Measurements from ENCODE around the gene ABCC4. TPM values are rescaled to one million over a fixed set of nuclear protein-coding genes. Genes with fewer than 3 reads are reported as not detected.

Gene ABCC4
- total and polyA plus RNA-seq, 4 donors = 9.4 to 25.5 (median 16.0) TPM

DNA sequence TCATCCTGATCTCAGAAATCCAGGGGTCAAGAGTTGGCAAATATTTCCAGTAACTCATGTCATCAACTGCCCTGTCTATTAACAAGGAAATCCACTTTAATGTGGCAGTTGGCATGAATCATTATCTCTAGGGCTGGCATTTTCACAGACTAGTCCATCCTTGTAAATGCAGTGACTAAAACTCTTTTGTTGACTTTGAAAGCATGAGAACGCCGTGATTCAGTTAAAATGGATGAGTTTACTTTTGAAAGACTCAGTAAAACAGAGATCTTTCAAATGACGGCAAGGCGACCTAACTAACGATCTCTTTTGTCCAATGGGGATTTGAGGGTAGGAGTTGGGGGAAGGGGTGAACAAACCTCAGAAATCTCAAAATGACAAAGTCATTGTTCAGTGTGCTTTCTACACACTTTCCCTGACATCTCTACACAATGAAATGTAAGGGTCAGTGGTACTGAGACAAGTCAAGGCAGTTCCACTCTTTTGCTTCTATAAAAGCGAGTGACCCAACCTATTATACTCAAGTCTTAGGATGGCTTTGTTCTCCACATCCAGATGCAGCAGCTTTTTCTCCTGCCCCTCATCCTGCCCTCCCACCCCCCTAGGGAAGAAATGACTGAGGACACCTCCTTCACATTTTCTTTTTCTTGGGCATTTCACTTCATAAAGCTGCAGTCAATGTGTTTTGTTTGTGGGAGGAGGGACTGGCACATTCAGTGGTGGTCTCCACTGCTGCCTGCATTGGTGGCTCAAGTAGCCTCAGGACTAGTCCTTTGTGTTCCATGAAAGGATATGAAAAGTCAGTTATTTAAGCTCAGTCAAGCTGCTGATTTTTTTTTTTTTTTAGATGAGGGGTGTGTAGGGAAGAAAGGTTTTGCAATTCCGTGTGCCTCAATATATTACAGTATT is 200.5 kb downstream of the ABCC4 start:
- H3K36me3 ChIP-seq (ENCODE audit: control insufficient read depth, insufficient read depth, low read length) = no peaks in the 10 kb centered on the region
- no peaks in the 10 kb centered on the region for H3K4me1 ChIP-seq (ENCODE audit: control insufficient read depth, insufficient read depth, low read length)
- H3K4me3 ChIP-seq (ENCODE audit: low read depth, low read length) = no peak overlapping the region
- H3K9me3 ChIP-seq (ENCODE audit: control insufficient read depth, insufficient read depth, low read length) = peaks cover 2% of the 10 kb centered on the region
- no peak overlapping the region for H3K27ac ChIP-seq (ENCODE audit: low read depth, low read length)
- WGBS (ENCODE audit: insufficient coverage) = 53% methylated on average over 4 of the region's 7 CpGs
- no peak for DNase-seq (ENCODE audit: low read depth in 4 of 6, low spot score in 6 of 6)
- no peaks in the 10 kb centered on the region for H3K27me3 ChIP-seq (ENCODE audit: control insufficient read depth, insufficient read depth, low read length)

DNA sequence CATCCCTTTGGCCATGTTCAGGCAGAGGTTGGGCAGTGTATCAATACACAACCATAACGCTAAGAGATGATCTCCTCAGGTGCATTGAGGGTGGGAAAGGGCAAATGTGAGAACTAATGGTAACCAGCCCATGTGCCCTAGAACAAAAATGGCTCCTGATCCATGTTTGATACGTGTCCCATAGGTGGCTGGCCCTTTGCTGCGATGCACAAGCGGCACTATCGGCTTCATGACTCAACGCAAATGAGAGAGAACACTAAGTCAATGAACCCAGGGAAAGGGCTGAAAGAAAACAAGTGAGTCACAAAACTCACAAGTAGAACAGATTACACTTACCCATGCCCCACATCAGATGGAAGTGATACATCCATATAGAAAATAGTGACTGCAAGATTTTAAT is 201.7 kb downstream of the ABCC4 start:
- Histone ChIP-seq H3K27me3 (ENCODE audit: control insufficient read depth, insufficient read depth, low read length) (no peaks in the 10 kb centered on the region), H3K4me3 (ENCODE audit: low read depth, low read length) (no peak overlapping the region), H3K4me1 (ENCODE audit: control insufficient read depth, insufficient read depth, low read length) (no peaks in the 10 kb centered on the region), H3K9me3 (ENCODE audit: control insufficient read depth, insufficient read depth, low read length) (peaks cover 2% of the 10 kb centered on the region), H3K36me3 (ENCODE audit: control insufficient read depth, insufficient read depth, low read length) (no peaks in the 10 kb centered on the region), H3K27ac (ENCODE audit: low read depth, low read length) (no peak overlapping the region)
- no peak for DNase-seq (ENCODE audit: low read depth in 4 of 6, low spot score in 6 of 6)
- WGBS (ENCODE audit: insufficient coverage) = 100% methylated on average over 6 of the region's 6 CpGs

GRCh38 chr13:95098916-95099315 is 202.3 kb downstream of the ABCC4 start:
- peaks cover 2% of the 10 kb centered on the region for H3K9me3 ChIP-seq (ENCODE audit: control insufficient read depth, insufficient read depth, low read length)
- no peak for DNase-seq (ENCODE audit: low read depth in 4 of 6, low spot score in 6 of 6)
- no peaks in the 10 kb centered on the region for H3K4me1 ChIP-seq (ENCODE audit: control insufficient read depth, insufficient read depth, low read length)
- WGBS (ENCODE audit: insufficient coverage) = no CpG with 5 or more reads among the region's 2 CpGs
- H3K4me3 ChIP-seq (ENCODE audit: low read depth, low read length) = no peak overlapping the region
- no peaks in the 10 kb centered on the region for H3K27me3 ChIP-seq (ENCODE audit: control insufficient read depth, insufficient read depth, low read length)
- H3K36me3 ChIP-seq (ENCODE audit: control insufficient read depth, insufficient read depth, low read length) = no peaks in the 10 kb centered on the region
- no peak overlapping the region for H3K27ac ChIP-seq (ENCODE audit: low read depth, low read length)

GRCh38 chr13:95091755-95092154 is 209.5 kb downstream of the ABCC4 start:
- no peaks in the 10 kb centered on the region for H3K36me3 ChIP-seq (ENCODE audit: control insufficient read depth, insufficient read depth, low read length)
- no peaks in the 10 kb centered on the region for H3K27me3 ChIP-seq (ENCODE audit: control insufficient read depth, insufficient read depth, low read length)

GRCh38 chr13:95087746-95088305 is 213.4 kb downstream of the ABCC4 start:
- Histone ChIP-seq H3K27me3 (ENCODE audit: control insufficient read depth, insufficient read depth, low read length) (no peaks in the 10 kb centered on the region), H3K4me1 (ENCODE audit: control insufficient read depth, insufficient read depth, low read length) (no peaks in the 10 kb centered on the region), H3K9me3 (ENCODE audit: control insufficient read depth, insufficient read depth, low read length) (peaks cover 2% of the 10 kb centered on the region), H3K4me3 (ENCODE audit: low read depth, low read length) (no peak overlapping the region), H3K27ac (ENCODE audit: low read depth, low read length) (no peak overlapping the region), H3K36me3 (ENCODE audit: control insufficient read depth, insufficient read depth, low read length) (no peaks in the 10 kb centered on the region)
- DNase-seq (ENCODE audit: low read depth in 4 of 6, low spot score in 6 of 6) = no peak
- WGBS (ENCODE audit: insufficient coverage) = no CpG with 5 or more reads among the region's 3 CpGs

More at GRCh38 chr13:95091755-95092154, 209.5 kb downstream of the ABCC4 start:
- H3K4me3 ChIP-seq (ENCODE audit: low read depth, low read length) = no peak overlapping the region
- WGBS (ENCODE audit: insufficient coverage) = no CpG with 5 or more reads among the region's 3 CpGs
- no peak overlapping the region for H3K27ac ChIP-seq (ENCODE audit: low read depth, low read length)
- no peak for DNase-seq (ENCODE audit: low read depth in 4 of 6, low spot score in 6 of 6)
- peaks cover 2% of the 10 kb centered on the region for H3K9me3 ChIP-seq (ENCODE audit: control insufficient read depth, insufficient read depth, low read length)
- no peaks in the 10 kb centered on the region for H3K4me1 ChIP-seq (ENCODE audit: control insufficient read depth, insufficient read depth, low read length)

DNA sequence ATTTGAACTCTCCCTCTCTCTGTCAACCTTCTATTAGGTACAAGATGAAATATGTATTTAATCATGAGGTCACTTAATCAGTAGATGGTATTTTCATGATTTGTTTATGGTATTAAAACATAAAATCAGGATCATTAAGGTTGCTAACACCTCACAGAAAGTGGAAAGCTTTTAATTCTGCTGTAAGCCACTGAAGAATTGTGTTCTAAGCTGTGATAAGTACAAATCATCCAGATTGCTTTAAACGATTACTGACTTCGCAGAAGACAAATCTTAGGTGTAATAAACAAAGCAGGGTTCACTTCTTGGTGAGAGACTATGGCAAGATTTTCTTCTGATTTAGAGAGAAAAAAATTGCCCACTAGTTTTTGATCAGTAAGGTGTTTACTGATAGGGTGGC is 214.5 kb downstream of the ABCC4 start:
- no peaks in the 10 kb centered on the region for H3K36me3 ChIP-seq (ENCODE audit: control insufficient read depth, insufficient read depth, low read length)
- H3K27ac ChIP-seq (ENCODE audit: low read depth, low read length) = no peak overlapping the region
- no peaks in the 10 kb centered on the region for H3K27me3 ChIP-seq (ENCODE audit: control insufficient read depth, insufficient read depth, low read length)
- no peak overlapping the region for H3K4me3 ChIP-seq (ENCODE audit: low read depth, low read length)
- peak in 1 of 6 donors; percentile 7 for DNase-seq (ENCODE audit: low read depth in 4 of 6, low spot score in 6 of 6)
- no CpG with 5 or more reads among the region's 2 CpGs for WGBS (ENCODE audit: insufficient coverage)
- H3K9me3 ChIP-seq (ENCODE audit: control insufficient read depth, insufficient read depth, low read length) = no peaks in the 10 kb centered on the region
- H3K4me1 ChIP-seq (ENCODE audit: control insufficient read depth, insufficient read depth, low read length) = no peaks in the 10 kb centered on the region

- H3K36me3 ChIP-seq (ENCODE audit: control insufficient read depth, insufficient read depth, low read length) = no peaks in the 10 kb centered on the region
- H3K27me3 ChIP-seq (ENCODE audit: control insufficient read depth, insufficient read depth, low read length) = no peaks in the 10 kb centered on the region
- no peak overlapping the region for H3K27ac ChIP-seq (ENCODE audit: low read depth, low read length)
- no peak for DNase-seq (ENCODE audit: low read depth in 4 of 6, low spot score in 6 of 6)
- no peaks in the 10 kb centered on the region for H3K9me3 ChIP-seq (ENCODE audit: control insufficient read depth, insufficient read depth, low read length)
- no peaks in the 10 kb centered on the region for H3K4me1 ChIP-seq (ENCODE audit: control insufficient read depth, insufficient read depth, low read length)
- WGBS (ENCODE audit: insufficient coverage) = 100% methylated on average over 1 of the region's 3 CpGs
- H3K4me3 ChIP-seq (ENCODE audit: low read depth, low read length) = no peak overlapping the region
Measured at GRCh38 chr13:95083758-95084157, 217.5 kb downstream of the ABCC4 start.

DNA sequence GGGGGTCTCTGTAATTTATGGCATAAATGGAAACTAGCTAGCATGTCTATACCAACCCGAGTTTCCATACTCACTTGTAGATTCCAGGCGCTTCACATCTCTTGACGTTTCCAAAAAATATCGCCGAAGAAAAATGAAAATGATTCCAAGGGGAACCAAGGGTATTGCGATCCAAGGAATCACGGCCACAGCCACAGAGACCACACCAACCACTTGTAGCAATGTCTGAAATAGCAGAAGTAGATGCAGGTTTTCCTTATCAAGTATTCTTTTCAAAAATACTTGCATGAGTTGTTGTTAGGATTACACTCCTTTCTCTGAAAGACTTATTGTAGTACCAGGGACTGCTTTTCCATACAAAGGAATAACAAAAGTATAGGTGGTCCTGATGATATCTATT is 218.2 kb downstream of the ABCC4 start:
- Histone ChIP-seq H3K9me3 (ENCODE audit: control insufficient read depth, insufficient read depth, low read length) (no peaks in the 10 kb centered on the region), H3K4me1 (ENCODE audit: control insufficient read depth, insufficient read depth, low read length) (no peaks in the 10 kb centered on the region), H3K4me3 (ENCODE audit: low read depth, low read length) (no peak overlapping the region), H3K36me3 (ENCODE audit: control insufficient read depth, insufficient read depth, low read length) (no peaks in the 10 kb centered on the region), H3K27me3 (ENCODE audit: control insufficient read depth, insufficient read depth, low read length) (no peaks in the 10 kb centered on the region), H3K27ac (ENCODE audit: low read depth, low read length) (no peak overlapping the region)
- 97% methylated on average over 5 of the region's 7 CpGs for WGBS (ENCODE audit: insufficient coverage)
- no peak for DNase-seq (ENCODE audit: low read depth in 4 of 6, low spot score in 6 of 6)

GRCh38 chr13:95075506-95075905 is 225.7 kb downstream of the ABCC4 start:
- DNase-seq (ENCODE audit: low read depth in 4 of 6, low spot score in 6 of 6) = no peak
- Histone ChIP-seq H3K4me3 (ENCODE audit: low read depth, low read length) (no peak overlapping the region), H3K27ac (ENCODE audit: low read depth, low read length) (no peak overlapping the region), H3K4me1 (ENCODE audit: control insufficient read depth, insufficient read depth, low read length) (no peaks in the 10 kb centered on the region), H3K9me3 (ENCODE audit: control insufficient read depth, insufficient read depth, low read length) (no peaks in the 10 kb centered on the region), H3K36me3 (ENCODE audit: control insufficient read depth, insufficient read depth, low read length) (peaks cover under 1% of the 10 kb centered on the region), H3K27me3 (ENCODE audit: control insufficient read depth, insufficient read depth, low read length) (no peaks in the 10 kb centered on the region)
- 84% methylated on average over 5 of the region's 5 CpGs for WGBS (ENCODE audit: insufficient coverage)

GRCh38 chr13:95074820-95075219 is 226.4 kb downstream of the ABCC4 start:
- Histone ChIP-seq H3K36me3 (ENCODE audit: control insufficient read depth, insufficient read depth, low read length) (peaks cover 3% of the 10 kb centered on the region), H3K27ac (ENCODE audit: low read depth, low read length) (no peak overlapping the region)
- DNase-seq (ENCODE audit: low read depth in 4 of 6, low spot score in 6 of 6) = no peak

More at GRCh38 chr13:95074820-95075219, 226.4 kb downstream of the ABCC4 start:
- Histone ChIP-seq H3K4me3 (ENCODE audit: low read depth, low read length) (no peak overlapping the region), H3K4me1 (ENCODE audit: control insufficient read depth, insufficient read depth, low read length) (no peaks in the 10 kb centered on the region), H3K27me3 (ENCODE audit: control insufficient read depth, insufficient read depth, low read length) (no peaks in the 10 kb centered on the region), H3K9me3 (ENCODE audit: control insufficient read depth, insufficient read depth, low read length) (no peaks in the 10 kb centered on the region)
- WGBS (ENCODE audit: insufficient coverage) = 33% methylated on average over 1 of the region's 3 CpGs

Data from spinal cord (tissue), 10 donors.